Endodermal cell (in vitro differentiated cells): Measurements from ENCODE around the gene TNIK. TPM values are rescaled to one million over a fixed set of nuclear protein-coding genes. Genes with fewer than 3 reads are reported as not detected.

Source experiments
- DNase-seq: peaks from one replicate; pipeline ENCODE4 v3.0.0-alpha.2; 2017
- H3K27ac ChIP-seq: 2 replicates; pipeline ENCODE4 v1.5.1; 2013; ENCODE audit warnings: mild to moderate bottlenecking, low read depth, low read length, moderate library complexity
- H3K27me3 ChIP-seq: 2 replicates; pipeline ENCODE4 v1.6.1; 2013; ENCODE audit warnings: mild to moderate bottlenecking, low read length, moderate library complexity; ENCODE audit not compliant: insufficient read depth, control insufficient read depth, poor library complexity, severe bottlenecking
- H3K36me3 ChIP-seq: 2 replicates; pipeline ENCODE4 v1.7.0; 2013; ENCODE audit warnings: mild to moderate bottlenecking, low read length, moderate library complexity; ENCODE audit not compliant: control insufficient read depth, insufficient read depth
- H3K4me1 ChIP-seq: one replicate; pipeline ENCODE4 v1.7.0; 2013; ENCODE audit warnings: low read length; ENCODE audit not compliant: control insufficient read depth, insufficient read depth
- H3K4me3 ChIP-seq: 2 replicates; pipeline ENCODE4 v1.5.1; 2013; ENCODE audit warnings: mild to moderate bottlenecking, low read length, moderate library complexity
- H3K9ac ChIP-seq: 2 replicates; pipeline ENCODE4 v1.6.1; 2013; ENCODE audit warnings: mild to moderate bottlenecking, low read length, moderate library complexity; ENCODE audit not compliant: poor library complexity, severe bottlenecking; ENCODE audit errors: extremely low read depth
- H3K9me3 ChIP-seq: 2 replicates; pipeline ENCODE4 v1.6.1; 2013; ENCODE audit warnings: mild to moderate bottlenecking, low read length, moderate library complexity; ENCODE audit not compliant: control insufficient read depth
- H3K27ac Mint-ChIP-seq: 2 replicates; pipeline ENCODE4 v1.8.0; 2020; ENCODE audit warnings: mixed read lengths
- H3K27me3 Mint-ChIP-seq: 2 replicates; pipeline ENCODE4 v1.8.0; 2021; ENCODE audit warnings: mild to moderate bottlenecking, mixed read lengths; ENCODE audit not compliant: insufficient read depth
- H3K36me3 Mint-ChIP-seq: 2 replicates; pipeline ENCODE4 v1.8.0; 2020; ENCODE audit warnings: low read depth, mixed read lengths
- H3K4me1 Mint-ChIP-seq: 2 replicates; pipeline ENCODE4 v1.8.0; 2020; ENCODE audit warnings: mixed read lengths
- H3K4me3 Mint-ChIP-seq: 2 replicates; pipeline ENCODE4 v1.8.0; 2020; ENCODE audit warnings: mild to moderate bottlenecking, moderate library complexity, mixed read lengths
- H3K9me3 Mint-ChIP-seq: 2 replicates; pipeline ENCODE4 v1.8.0; 2020; ENCODE audit warnings: mild to moderate bottlenecking, mixed read lengths
- CTCF ChIP-seq: fragments of 200-600 bp; sonication (generic); conservative IDR thresholded peaks from 2 replicates; pipeline ENCODE4 v1.5.0; 2021; ENCODE audit warnings: antibody characterized with exemption, mild to moderate bottlenecking
- WGBS, 2 experiments: methylation state at CpG; one replicate each; pipeline versions ENCODE4 v1.1.5 to v1.1.7; 2013; ENCODE audit warnings: missing lambda C conversion rate in 2 of 2, mixed read lengths in 1 of 2; ENCODE audit not compliant: insufficient coverage in 1 of 2, insufficient read length in 1 of 2; 5-methylcytosine and 5-hydroxymethylcytosine counted together
- total RNA-seq, 2 donors: library from RNA; stranded (reverse); fragmentation: NEBNext Ultra II Directional in 1 of 2; extraction: Animal tissue kit (Norgen Biotek cat#: 25700) in 1 of 2; gene quantifications; 2 replicates in 1 of 2; 3 replicates in 1 of 2; pipeline ENCODE4 v1.2.1, GENCODE V29; 2021

TNIK gene
- total RNA-seq, 2 donors from 2014 or later = 12.2 to 14.9 TPM

GRCh38 chr3:171021377-171021776 lies 438.8 kb downstream of the TNIK start:
- H3K36me3 ChIP-seq = no peaks in the 10 kb centered on the region
- no peak for TF ChIP-seq CTCF
- Mint-ChIP-seq H3K9me3 (no peaks in the 10 kb centered on the region), H3K27ac (no peak overlapping the region), H3K27me3 (peaks cover 14% of the 10 kb centered on the region), H3K4me1 (peaks cover 12% of the 10 kb centered on the region), H3K4me3 (no peak overlapping the region), H3K36me3 (no peaks in the 10 kb centered on the region)
- H3K27ac ChIP-seq = no peak overlapping the region
- no peak overlapping the region for H3K4me3 ChIP-seq
- 93 to 96% methylated on average over 2 to 3 of the region's 4 CpGs for WGBS, 2 experiments
- peaks cover 8% of the 10 kb centered on the region for H3K4me1 ChIP-seq
- H3K27me3 ChIP-seq = no peaks in the 10 kb centered on the region
- H3K9ac ChIP-seq = no peak overlapping the region
- H3K9me3 ChIP-seq = no peaks in the 10 kb centered on the region
- no peak for DNase-seq

GRCh38 chr3:171018156-171018935 lies 441.9 kb downstream of the TNIK start:
- H3K27me3 ChIP-seq = no peaks in the 10 kb centered on the region
- H3K36me3 ChIP-seq = no peaks in the 10 kb centered on the region
- no peak overlapping the region for H3K27ac Mint-ChIP-seq
- TF ChIP-seq CTCF = peak; percentile 85
- H3K4me1 ChIP-seq = no peaks in the 10 kb centered on the region
- 78 to 86% methylated on average over 4 to 5 of the region's 6 CpGs for WGBS, 2 experiments
- no peak overlapping the region for H3K9ac ChIP-seq
- peaks cover 1% of the 10 kb centered on the region for H3K4me1 Mint-ChIP-seq
- no peak overlapping the region for H3K4me3 Mint-ChIP-seq
- H3K9me3 Mint-ChIP-seq = no peaks in the 10 kb centered on the region
- H3K27me3 Mint-ChIP-seq = peaks cover 9% of the 10 kb centered on the region
- no peak overlapping the region for H3K4me3 ChIP-seq
- H3K9me3 ChIP-seq = no peaks in the 10 kb centered on the region
- no peaks in the 10 kb centered on the region for H3K36me3 Mint-ChIP-seq
- no peak overlapping the region for H3K27ac ChIP-seq
- DNase-seq = peak; percentile 79

- TF ChIP-seq CTCF = no peak
- Histone ChIP-seq H3K9me3 (no peaks in the 10 kb centered on the region), H3K27me3 (no peaks in the 10 kb centered on the region), H3K4me1 (no peaks in the 10 kb centered on the region), H3K27ac (no peak overlapping the region), H3K36me3 (no peaks in the 10 kb centered on the region), H3K9ac (no peak overlapping the region), H3K4me3 (no peak overlapping the region)
- Mint-ChIP-seq H3K4me1 (peaks cover 7% of the 10 kb centered on the region), H3K36me3 (no peaks in the 10 kb centered on the region), H3K9me3 (no peaks in the 10 kb centered on the region), H3K27me3 (peaks cover 2% of the 10 kb centered on the region), H3K4me3 (no peak overlapping the region), H3K27ac (no peak overlapping the region)
- WGBS, 2 experiments = 89 to 94% methylated on average over 2 to 4 of the region's 5 CpGs
- no peak for DNase-seq
These were observed 446.1 kb downstream of the TNIK start for GRCh38 chr3:171013822-171014748.
